Left cardiac atrium (tissue), 4 donors: ENCODE measurements around the gene GLT1D1. TPM values are rescaled to one million over a fixed set of nuclear protein-coding genes. Genes with fewer than 3 reads are reported as not detected.
"Not testable (repeated sequence)": the region's sequence is repeated elsewhere in the genome, so short reads cannot be mapped to it uniquely, and the experiment has no call there.

Experiments used
- ATAC-seq, 2 donors: fragments of 200-7000 bp; cut with Tn5 transposase; one replicate each; pipeline ENCODE4 v1.9.1; 2020; ENCODE audit warnings: mild to moderate bottlenecking in 2 of 2, moderate library complexity in 2 of 2
- DNase-seq: peaks from one replicate; pipeline ENCODE4 v3.0.0-alpha.2; 2020
- intact Hi-C, 2 donors: fragments of 100-400 bp; cut with DNase I; formaldehyde crosslinking; loops; one replicate each; pipeline versions ENCODE4 v1.14.1 to v1.15.1; 2022 to 2023
- total RNA-seq, 2 donors: library from RNA; stranded (reverse); fragmentation: NEBNext Ultra II Directional; extraction: Animal tissue kit (Norgen Biotek cat#: 25700); gene quantifications; one replicate each; pipeline ENCODE4 v1.2.1, GENCODE V29; 2021
- donor health status: DM: no; HTN: yes; CAD: no.
- donor health status: DM: no; HTN: yes; CAD: no; lungs with severe emphysema.
- donor health status: DM: yes; HTN: yes; CAD: no.
- donor health status: Dilated cardiomyopathy.

GLT1D1 gene
- total RNA-seq, 2 donors from 2014 or later: 0.38 to 0.50 TPM

DNA sequence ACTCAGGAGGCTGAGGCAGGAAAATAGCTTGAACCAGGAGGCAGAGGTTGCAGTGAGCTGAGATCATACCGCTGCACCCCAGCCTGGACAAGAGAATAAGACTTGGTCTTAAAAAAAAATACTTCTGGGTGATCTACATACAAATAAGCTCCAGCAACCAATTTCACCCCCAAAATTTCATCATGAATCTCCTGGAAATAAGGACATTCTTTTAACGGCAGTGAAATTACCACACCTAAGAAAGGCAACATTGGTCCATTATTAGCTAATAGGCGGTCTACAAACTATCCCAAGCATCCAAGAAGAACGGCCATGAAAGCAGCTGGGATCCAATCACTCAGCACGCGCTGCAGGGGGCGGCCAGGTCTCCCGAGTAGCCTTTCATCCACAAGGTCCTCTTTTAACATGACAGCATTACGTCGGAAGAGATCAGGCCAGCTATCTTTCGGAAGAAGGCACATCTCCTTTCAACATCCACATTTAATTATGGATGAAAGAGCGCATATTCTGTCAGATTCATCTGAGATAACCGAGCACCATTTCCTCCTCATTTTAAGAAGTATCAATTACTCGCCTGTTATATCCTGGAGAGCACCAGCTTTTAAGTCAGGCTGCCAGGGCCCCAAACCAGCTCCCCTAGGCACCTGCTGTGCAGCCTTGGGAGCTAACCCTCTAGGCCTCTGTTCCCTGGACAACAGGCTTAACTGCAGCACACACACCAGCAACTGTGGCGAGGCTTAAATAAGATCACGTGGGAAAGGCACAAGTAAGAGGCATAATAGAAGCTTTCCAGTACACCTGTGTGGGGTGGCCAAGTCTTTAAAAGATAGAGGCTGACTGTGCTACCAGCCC, 33.8 kb upstream of the GLT1D1 start:
- ATAC-seq (no peak), DNase-seq (no peak)
- intact Hi-C loops: no loop called here

DNA sequence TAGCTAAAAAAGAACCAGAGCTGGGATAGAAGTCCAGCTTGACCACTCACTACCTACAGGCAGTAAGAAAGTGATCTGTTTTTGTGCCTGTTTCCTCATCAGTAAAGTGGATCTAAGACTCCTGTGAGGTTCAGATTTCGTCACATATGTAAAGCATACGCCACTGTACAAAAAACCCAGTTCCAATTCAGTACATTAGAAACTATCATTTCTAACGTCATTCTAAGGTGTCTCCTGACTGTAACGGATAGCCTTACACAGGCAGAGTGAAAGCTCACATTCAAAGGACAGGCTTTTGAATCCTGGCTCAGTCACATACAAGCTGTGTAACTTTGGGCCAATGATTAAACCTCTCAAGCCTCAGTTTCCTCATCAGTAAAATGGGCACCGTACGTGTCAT, 33.0 kb upstream of the GLT1D1 start:
- ATAC-seq: no peak
- intact Hi-C loops: no loop called here
- no peak for DNase-seq

DNA sequence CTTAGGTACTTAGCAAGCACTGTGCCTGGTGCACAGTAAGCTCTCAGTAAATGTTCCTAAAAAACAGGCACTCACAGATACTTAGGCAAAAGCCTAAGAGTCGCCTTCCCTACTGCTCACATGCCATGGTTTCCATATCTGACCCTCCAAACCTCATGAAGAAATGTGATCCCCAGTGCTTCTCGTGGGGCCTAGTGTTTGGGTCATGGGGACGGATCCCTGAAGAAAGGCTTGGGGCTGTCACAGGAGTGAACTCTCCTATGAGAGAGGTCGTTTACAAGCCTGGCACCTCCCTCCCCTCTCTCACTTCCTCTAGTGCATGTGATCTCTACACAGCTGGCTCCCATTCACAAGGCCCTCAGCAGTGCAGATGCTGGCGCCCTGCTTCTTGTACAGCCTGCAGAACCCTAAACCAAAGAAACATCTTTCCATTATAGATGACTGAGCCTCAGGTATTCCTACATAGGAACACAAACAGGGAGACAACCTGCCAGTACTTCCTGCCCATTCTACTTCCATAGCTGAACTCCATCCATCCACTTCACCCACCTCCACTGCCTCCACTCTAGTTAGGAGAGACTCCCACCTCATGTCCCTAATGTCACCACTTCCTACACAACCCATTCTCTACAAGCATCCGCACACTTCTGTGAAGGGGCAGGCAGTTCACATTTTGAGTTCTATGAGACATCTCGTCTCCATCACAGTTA, 32.4 kb upstream of the GLT1D1 start:
- intact Hi-C loops: no loop called here
- peak in 1 of 2 donors; percentile 21 for ATAC-seq

DNA sequence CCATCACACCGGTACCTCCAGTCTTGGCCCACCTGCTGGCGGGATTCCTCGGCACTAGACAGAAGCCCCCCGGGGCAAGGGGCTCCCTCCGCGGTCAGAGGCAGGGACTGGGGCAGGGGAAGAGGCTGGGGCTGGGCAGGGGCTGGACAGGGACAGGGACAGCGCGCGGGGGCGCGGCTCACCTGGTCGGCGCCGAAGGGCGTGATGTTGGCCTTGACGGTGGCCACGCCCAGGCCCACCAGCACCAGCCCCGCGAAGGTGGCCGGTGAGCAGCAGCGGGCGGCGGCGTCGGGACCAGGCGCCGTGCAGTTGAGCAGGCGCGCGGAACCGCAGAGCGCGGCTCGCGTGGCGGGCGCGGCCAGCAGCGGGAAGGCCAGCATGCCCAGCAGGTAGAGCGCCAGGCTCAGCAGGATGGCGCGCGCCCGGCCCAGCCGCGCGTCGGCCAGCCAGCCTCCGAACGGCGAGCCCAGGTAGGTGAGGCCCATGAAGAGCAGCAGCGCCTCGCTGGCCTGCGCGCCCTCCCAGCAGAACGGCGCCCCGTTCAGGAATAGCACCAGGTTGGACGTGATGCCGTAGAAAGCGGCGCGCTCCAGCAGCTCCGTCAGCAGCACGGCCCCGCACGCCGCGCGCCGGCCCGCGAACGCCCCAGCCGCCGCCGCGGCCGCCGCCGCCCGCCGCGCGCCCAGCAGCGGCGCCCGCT, 29.9 kb upstream of the GLT1D1 start:
- DNase-seq (peak; percentile 41), ATAC-seq (peak; percentile 12 to 31)
- intact Hi-C loops: no loop called here

More for the DNA sequence above, 32.4 kb upstream of the GLT1D1 start:
- peak; percentile 49 for DNase-seq

DNA sequence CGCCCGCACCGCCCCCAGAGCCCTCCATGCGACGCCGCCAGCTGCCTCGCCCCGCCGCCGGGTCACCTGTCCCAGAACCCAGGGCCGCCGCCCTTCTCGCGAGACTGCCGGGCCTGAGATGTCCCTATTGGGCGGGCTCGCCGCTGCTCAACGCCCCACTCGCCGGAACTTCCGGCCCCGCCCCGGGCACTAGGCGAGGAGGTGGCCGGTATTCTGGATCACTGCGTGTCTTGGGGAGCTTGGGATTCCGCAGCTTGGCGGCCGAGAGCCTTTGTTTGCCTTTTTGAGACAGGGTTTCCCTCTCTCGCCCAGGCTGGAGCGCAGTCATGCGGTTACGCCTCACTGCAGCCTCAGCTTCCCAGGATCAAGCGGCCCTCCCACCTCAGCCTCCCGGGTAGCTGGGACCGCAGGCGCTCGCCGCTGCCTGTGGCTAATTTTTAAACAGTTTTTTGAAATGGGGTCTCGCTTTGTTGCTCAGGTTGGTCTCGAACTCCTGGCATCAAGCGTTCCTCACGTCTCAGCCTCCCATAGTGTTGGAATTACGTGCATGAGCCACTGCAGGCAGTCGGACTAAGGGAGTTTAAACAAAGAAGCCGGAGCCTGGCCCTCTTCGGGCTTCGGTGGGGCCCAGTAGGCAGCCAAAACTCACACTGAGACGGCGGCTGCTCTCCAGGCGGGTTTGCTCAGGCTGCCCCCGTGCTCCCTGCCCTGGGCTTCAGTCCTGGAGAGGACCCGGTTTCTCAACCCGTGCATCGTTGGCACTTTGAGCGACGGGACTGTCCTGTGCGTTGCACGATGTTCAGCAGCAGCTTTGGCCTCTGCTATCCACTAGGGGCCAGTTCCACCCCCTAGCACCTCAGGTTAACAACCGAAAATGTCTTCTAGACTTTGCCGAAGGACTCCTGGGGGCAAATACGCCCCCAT, 29.1 kb upstream of the GLT1D1 start, which contains the start of gene SLC15A4:
TSS of gene SLC15A4 (minus strand) at position 43 of the 924 bp plus-strand sequence. CDS start at position 28, 15 bp downstream.
- DNase-seq (peak; percentile 98), ATAC-seq (peak; percentile 98 to 99)
- intact Hi-C loops: no loop called here

DNA sequence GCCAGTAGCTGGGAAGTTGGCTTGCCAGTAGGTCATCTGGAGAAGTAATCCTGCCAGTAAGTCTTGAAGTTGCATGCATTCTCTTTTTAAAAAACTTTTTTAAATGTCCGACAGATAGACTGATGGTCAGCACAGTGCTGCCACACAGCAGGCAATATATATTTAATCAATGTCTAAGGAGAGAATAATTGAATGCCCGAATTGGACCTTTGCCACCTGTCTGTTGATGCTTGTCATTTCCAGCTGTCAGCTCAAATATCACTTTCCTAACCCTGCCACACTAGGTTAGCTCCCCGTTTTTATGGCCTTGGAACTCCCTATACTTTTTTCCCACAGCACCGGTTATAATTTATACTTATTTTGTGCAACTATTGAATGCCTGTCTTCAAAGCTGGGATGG, 27.4 kb upstream of the GLT1D1 start:
- intact Hi-C loops: no loop called here
- DNase-seq (no peak), ATAC-seq (no peak)

DNA sequence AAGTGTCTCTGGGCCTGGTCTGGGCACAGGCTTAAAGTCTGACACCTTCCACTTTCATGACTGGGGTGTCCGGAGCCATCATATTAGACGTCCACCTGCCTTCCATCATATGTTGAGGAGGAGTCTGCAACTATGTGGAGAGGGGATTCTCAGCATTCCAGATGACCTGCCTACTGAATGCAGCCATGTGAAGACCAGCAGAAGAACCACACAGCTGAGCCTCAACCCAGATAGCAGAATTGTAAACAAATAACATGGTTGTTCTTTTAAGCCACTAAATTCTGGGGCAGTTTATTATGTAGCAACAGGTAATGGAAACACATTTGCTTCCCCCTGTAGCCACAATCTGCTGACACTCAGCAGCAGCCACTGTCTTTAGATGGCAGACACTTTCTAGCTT, 25.6 kb upstream of the GLT1D1 start:
- ATAC-seq (no peak), DNase-seq (no peak)
- intact Hi-C loops: no loop called here

DNA sequence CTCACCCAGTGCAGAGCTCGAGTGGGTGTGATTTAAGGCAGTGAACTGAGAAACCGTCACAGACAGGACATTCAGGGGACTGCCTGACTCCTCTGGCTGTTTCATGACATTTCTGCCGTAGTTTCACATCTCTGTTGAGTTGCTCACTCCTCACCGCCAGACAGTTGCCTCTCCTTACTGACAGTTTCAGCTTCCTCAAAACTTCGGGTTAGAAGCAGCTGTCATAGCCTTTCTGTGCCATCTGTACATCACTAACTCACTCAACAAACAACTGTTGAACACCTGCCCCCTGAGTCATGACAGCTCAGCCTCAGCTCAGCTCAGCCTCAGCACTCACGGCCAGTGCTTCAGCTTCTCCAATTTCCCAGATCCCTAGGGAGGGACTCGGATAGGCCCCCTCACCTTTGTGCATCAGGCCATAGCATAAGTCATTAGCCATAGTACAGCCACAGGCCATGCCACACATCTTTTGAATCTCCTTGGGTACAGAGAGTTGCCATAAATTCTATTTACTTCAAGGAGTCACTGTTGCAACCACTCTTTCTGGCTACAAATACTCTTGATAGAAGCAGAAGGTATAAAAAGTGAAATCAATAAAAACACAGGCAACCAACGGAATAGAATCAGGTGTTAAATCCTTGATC, 23.3 kb upstream of the GLT1D1 start:
- intact Hi-C loops: no loop called here
- ATAC-seq (peak; percentile 30 to 46), DNase-seq (no peak)

DNA sequence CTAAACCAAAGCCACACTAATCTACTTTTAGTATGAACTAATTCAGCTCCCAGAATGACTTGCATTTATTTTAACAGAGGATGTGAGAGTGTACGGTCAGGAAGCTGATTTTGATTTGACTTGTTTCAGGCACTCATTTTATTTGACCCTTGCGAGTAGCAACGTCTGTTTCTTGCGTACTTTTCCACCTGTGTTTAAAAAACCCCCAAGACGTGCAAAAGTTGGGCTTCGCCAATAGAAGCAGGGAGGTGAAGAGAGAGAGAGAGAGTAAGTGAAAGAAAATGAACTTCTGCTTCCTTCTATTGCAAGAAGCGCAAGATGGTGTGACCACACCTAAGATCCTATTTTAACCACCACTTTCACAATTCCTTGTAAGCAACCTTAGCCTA, 22.8 kb upstream of the GLT1D1 start:
- ATAC-seq (no peak), DNase-seq (no peak)
- intact Hi-C loops: no loop called here

DNA sequence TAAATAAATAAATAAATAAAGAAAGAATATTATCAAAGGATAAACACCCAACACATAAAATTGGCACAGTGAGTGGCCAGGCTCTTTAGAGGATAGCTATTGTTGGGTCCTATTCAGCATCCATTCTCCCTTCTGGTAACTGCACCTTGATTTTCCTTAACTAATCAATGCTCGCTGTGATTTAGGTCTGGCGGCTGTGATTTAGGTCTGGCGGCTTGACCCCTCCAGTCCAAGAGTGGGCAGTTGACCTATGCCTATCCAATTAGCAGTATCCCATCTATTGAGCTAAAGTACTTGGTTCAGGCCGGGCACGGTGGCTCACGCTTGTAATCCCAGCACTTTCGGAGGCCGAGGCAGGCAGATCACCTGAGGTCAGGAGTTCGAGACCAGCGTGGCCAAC, 19.9 kb upstream of the GLT1D1 start:
- ATAC-seq: no peak
- intact Hi-C loops: no loop called here
- DNase-seq: no peak

DNA sequence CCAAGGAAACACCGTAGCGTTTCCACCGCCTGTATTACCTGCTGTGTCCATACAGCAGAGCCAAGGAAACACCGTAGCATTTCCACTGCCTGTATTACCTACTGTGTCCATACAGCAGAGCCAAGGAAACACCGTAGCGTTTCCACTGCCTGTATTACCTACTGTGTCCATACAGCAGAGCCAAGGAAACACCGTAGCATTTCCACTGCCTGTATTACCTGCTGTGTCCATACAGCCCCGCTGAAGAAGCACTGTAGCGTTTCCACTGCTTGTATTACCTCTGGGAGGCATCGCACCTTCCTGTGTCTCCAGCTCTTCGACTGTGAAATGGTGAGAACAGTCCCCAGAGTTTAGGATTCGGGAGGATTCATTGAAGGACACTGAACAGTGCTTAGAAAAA, 13.4 kb upstream of the GLT1D1 start:
- DNase-seq, ATAC-seq, intact Hi-C loops: not testable (repeated sequence)

DNA sequence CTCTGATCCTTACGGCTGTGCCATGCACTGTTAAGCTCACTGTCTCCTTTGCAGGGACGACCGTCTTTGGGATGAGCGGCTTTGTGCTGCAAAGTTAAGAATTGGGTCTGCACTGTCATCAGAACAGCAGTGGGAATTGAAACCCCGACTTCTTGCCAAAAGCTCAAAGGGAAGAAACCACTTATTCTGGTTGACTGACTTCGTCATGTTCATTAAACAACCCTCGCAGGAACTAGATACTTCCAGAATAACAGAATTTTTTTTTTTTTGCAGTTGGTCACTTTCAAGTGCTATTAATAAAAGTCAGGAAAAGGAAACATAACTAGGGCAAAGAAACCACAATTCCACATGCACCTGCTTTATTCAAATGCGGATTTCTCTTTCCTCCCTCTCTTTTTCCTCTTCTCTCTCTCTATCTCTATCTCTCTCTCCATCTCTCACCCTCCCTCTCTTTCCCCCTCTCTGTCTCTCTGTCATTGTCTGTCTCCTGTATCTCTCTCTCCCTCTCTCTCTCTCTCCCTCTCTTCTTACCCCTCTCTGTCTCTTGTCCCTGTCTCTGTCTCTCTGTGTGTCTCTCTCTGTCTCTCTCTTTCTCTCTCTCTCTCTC, 12.3 kb upstream of the GLT1D1 start:
- ATAC-seq (no peak), DNase-seq (no peak)
- intact Hi-C loops: no loop called here

DNA sequence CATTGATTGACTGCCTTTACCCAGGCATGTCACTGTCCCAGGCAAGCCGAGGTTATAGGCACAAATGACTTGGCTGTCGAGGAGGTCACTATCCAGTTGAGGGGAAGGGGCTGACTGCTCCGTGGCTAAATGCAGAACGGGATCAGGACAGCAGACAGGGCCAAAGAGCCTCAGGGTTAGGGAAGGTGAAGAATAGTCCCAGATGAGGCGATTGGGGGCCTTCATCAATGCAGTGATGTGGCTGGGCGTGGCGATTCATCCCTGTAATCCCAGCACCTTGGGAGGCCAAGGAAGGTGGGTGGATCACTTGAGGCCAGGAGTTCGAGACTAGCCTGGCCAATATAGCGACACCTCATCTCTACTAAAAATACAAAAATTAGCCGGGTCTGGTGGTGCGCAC, 10.7 kb upstream of the GLT1D1 start:
- intact Hi-C loops: no loop called here
- DNase-seq: no peak
- ATAC-seq: no peak

DNA sequence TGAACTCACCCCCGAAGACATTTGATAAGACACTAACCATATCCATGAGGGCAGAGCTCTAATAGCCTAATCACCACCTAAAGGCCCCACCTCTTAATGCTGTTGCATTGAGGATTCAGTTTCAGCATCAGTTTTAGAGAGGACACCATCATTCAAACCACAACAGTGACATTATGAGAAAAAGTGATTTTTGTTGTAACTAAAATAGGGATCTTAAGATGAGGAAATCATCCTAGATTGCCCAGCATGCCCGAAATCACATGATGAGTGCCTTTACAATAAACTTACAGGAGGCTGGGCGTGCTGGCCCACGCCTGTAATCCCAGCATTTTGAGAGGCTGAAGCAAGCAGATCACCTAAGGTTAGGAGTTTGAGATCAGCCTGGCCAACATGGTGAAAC, 9.7 kb upstream of the GLT1D1 start:
- intact Hi-C loops: no loop called here
- ATAC-seq: no peak
- no peak for DNase-seq

DNA sequence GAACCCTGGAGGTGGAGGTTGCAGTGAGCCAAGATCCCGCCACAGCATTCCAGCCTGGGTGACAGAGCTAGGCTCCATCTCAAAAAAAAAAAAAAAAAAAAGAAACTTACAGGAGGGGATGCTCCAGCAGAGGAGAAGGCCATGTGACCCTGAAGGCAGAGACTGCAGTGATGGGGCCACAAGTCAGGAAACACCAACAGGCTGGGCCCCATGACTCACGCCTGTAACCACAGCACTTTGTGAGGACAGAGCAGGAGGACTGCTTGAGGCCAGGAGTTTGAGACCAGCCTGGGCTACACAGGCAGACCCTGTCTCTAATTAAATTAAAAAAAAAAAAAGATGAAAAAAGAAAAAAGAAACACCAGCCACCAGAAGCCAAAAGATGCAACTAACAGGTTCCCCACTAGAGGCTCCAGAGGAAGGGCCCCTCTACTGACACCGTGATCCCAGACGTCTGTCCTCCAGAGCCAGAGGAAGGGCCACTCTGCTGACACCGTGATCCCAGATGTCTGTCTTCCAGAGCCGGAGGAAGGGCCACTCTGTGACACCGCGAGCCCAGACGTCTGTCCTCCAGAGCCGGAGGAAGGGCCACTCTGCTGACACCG, 9.1 kb upstream of the GLT1D1 start:
- DNase-seq: no peak
- ATAC-seq: peak in 1 of 2 donors; percentile 26
- intact Hi-C loops: no loop called here

DNA sequence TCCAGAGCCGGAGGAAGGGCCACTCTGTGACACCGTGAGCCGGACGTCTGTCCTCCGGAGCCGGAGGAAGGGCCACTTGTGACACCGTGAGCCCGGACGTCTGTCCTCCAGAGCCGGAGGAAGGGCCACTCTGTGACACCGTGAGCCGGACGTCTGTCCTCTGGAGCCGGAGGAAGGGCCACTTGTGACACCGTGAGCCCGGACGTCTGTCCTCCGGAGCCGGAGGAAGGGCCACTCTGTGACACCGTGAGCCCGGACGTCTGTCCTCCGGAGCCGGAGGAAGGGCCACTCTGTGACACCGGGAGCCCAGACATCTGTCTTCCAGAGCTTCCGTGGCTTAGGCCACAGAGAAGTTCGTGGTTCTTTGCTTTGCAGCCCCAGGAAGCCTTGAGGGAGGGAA, 6.6 kb upstream of the GLT1D1 start:
- DNase-seq, ATAC-seq, intact Hi-C loops: not testable (repeated sequence)

DNA sequence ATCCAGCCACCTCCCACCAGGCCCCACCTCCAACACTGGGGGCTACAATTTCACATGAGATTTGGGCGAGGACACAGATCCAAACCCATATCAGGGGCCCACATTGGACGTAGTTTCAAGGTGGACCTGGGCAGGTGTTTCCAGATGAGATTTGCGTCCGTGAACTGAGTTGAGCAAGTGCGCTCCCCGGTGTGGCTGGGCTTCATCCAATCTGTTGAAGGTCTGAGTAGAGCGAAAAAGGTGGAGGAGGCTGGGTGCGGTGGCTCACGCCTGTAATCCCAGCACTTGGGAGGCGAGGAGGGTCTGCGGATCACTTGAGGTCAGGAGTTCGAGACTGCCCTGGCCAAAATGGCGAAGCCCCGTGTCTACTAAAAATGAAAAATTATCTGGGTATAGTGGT, 4.9 kb upstream of the GLT1D1 start:
- intact Hi-C loops: no loop called here
- ATAC-seq (no peak), DNase-seq (no peak)

DNA sequence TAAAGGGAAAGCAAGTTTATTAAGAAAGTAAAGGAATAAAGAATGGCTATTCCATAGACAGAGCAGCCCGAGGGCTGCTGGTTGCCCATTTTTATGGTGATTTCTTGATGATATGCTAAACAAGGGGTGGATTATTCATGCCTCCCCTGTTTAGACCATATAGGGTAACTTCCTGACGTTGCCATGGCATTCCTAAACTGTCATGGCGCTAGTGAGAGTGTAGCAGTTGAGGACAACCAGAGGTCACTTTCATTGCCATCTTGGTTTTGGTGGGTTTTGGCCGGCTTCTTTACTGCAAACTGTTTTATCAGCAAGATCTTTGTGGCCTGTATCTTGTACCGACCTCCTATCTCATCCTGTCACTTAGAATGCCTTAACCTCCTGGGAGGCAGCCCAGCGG, 3.5 kb upstream of the GLT1D1 start:
- ATAC-seq, intact Hi-C loops, DNase-seq: not testable (repeated sequence)
